Measurements from ENCODE around the gene CSRNP3. TPM values are rescaled to one million over a fixed set of nuclear protein-coding genes. Genes with fewer than 3 reads are reported as not detected.

The CSRNP3 gene
- total RNA-seq, 1 donor from 2014 or later = 18.4 TPM

- Mint-ChIP-seq H3K27me3 (no peaks in the 10 kb centered on the region), H3K36me3 (no peaks in the 10 kb centered on the region), H3K27ac (no peak overlapping the region), H3K4me1 (ENCODE audit: unreplicated experiment) (no peaks in the 10 kb centered on the region), H3K4me3 (no peak overlapping the region), H3K9me3 (no peaks in the 10 kb centered on the region)
- TF ChIP-seq CTCF (conservative IDR thresholded peaks at IDR 0.05) = no peak
- DNase-seq (ENCODE audit: extremely low spot score, unreplicated experiment) = no peak
Measured at GRCh38 chr2:165428926-165429325, 40.6 kb upstream of the CSRNP3 start.

GRCh38 chr2:165431014-165431413 is 38.5 kb upstream of the CSRNP3 start:
- Mint-ChIP-seq H3K36me3 (no peaks in the 10 kb centered on the region), H3K4me1 (ENCODE audit: unreplicated experiment) (peaks cover 7% of the 10 kb centered on the region), H3K4me3 (no peak overlapping the region), H3K27me3 (no peaks in the 10 kb centered on the region), H3K9me3 (no peaks in the 10 kb centered on the region), H3K27ac (no peak overlapping the region)
- no peak for DNase-seq (ENCODE audit: extremely low spot score, unreplicated experiment)
- TF ChIP-seq CTCF (conservative IDR thresholded peaks at IDR 0.05) = no peak

GRCh38 chr2:165432234-165432966 is 37.1 kb upstream of the CSRNP3 start:
- Mint-ChIP-seq H3K4me1 (ENCODE audit: unreplicated experiment) (peaks cover 11% of the 10 kb centered on the region), H3K4me3 (no peak overlapping the region), H3K27me3 (no peaks in the 10 kb centered on the region), H3K9me3 (no peaks in the 10 kb centered on the region), H3K27ac (no peak overlapping the region), H3K36me3 (no peaks in the 10 kb centered on the region)
- no peak for TF ChIP-seq CTCF (conservative IDR thresholded peaks at IDR 0.05)
- no peak for DNase-seq (ENCODE audit: extremely low spot score, unreplicated experiment)

GRCh38 chr2:165434865-165435496 is 34.5 kb upstream of the CSRNP3 start:
- Mint-ChIP-seq H3K36me3 (no peaks in the 10 kb centered on the region), H3K9me3 (no peaks in the 10 kb centered on the region), H3K27ac (no peak overlapping the region), H3K4me3 (no peak overlapping the region), H3K4me1 (ENCODE audit: unreplicated experiment) (peaks cover 14% of the 10 kb centered on the region), H3K27me3 (no peaks in the 10 kb centered on the region)
- no peak for TF ChIP-seq CTCF (conservative IDR thresholded peaks at IDR 0.05)
- no peak for DNase-seq (ENCODE audit: extremely low spot score, unreplicated experiment)

- H3K27ac Mint-ChIP-seq = no peak overlapping the region
Measured at GRCh38 chr2:165435611-165436010, 33.9 kb upstream of the CSRNP3 start.

More at GRCh38 chr2:165435611-165436010, 33.9 kb upstream of the CSRNP3 start:
- H3K36me3 Mint-ChIP-seq = no peaks in the 10 kb centered on the region
- peaks cover 20% of the 10 kb centered on the region for H3K4me1 Mint-ChIP-seq (ENCODE audit: unreplicated experiment)
- H3K4me3 Mint-ChIP-seq = no peak overlapping the region
- no peak for TF ChIP-seq CTCF (conservative IDR thresholded peaks at IDR 0.05)
- DNase-seq (ENCODE audit: extremely low spot score, unreplicated experiment) = no peak
- no peaks in the 10 kb centered on the region for H3K27me3 Mint-ChIP-seq
- no peaks in the 10 kb centered on the region for H3K9me3 Mint-ChIP-seq
